DMS53 treated with DMSO at 0.1 percent for 48 hours (cell line): ENCODE measurements around the gene EXD3.
"Not testable (repeated sequence)": the region's sequence is repeated elsewhere in the genome, so short reads cannot be mapped to it uniquely, and the experiment has no call there.

ENCODE experiments used
- DNase-seq: peaks from one replicate; lab custom pipeline; 2025; ENCODE audit not compliant: unreplicated experiment; lab: John Stamatoyannopoulos, UW

The EXD3 gene

GRCh38 chr9:137381501-137382443 lies 41.2 kb downstream of the EXD3 start:
- DNase-seq = no peak

GRCh38 chr9:137380606-137381005 lies 42.4 kb downstream of the EXD3 start:
- no peak for DNase-seq

GRCh38 chr9:137380171-137380570 lies 42.8 kb downstream of the EXD3 start:
- DNase-seq = no peak

DNA sequence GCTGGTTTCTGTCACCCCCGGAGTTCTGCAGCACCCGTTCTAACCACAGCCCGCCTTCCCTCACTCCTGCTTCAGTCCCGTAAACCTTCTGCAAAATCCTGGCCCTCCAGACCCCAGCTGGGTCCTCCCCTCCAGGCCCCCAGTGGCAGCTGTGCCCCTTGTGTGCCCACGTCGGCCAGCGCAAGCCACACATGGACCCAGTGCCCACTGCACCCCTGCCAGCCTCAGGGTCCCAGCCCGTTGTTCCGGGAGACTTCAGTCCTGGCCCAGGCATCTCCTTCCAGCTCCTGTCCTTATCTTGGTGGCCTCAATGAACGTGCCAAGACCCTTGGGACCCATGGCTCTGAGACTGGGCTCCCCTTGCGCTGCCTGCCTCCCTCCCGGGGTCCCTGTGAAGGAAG lies 43.2 kb downstream of the EXD3 start:
- no peak for DNase-seq

GRCh38 chr9:137378688-137379410 lies 44.1 kb downstream of the EXD3 start:
- not testable (repeated sequence) for DNase-seq

GRCh38 chr9:137376386-137376785 lies 46.6 kb downstream of the EXD3 start:
- no peak for DNase-seq

DNA sequence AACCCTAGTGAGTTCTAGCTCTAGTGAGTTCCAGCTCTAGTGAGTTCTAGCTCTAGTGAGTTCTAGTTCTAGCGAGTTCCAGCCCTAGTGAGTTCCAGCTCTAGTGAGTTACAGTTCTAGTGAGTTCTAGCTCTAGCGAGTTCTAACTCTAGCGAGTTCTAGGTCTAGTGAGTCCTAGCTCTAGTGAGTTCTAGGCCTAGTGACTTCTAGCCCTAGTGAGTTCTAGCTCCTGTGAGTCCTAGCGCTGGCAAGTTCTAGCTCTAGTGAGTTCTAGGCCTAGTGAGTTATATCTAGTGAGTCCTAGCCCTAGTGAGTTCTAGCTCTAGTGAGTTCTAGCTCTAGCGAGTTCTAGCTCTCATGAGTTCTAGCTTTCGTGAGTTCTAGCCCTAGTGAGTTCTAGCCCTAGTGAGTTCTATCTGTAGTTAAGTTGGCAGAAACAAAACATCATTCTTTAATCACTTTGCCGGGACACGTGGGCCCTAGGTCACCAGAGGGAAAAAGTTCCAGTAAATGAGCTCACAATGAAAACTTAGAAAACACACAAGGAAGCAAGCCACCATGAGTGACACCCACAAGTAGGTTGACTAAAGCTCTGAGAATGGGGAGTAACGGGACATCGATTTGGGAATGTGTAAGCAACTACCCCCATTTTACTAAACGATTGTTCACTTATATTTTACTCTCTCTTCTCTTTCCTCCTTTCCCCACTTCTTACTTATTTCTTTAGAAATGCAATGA lies 47.5 kb downstream of the EXD3 start:
- no peak for DNase-seq

GRCh38 chr9:137374131-137374845 lies 48.7 kb downstream of the EXD3 start:
- DNase-seq = no peak

DNA sequence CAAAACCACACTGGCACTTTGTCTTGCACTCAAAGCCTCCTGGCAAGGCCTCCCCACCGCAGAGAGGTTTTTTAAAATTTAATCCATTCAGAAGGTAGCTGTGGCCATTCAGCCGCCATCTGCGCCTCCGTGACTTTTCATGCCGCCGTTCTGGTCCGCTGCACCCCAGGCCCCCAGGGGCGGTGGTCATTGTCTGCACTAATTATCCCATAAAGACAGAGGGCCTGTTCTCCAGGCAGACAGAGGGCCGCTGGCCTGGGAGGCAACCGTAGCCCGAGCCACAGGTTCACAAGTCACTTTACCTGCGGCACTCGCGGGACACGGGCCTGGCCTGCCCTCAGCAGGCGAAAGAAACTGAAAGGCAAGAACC lies 49.4 kb downstream of the EXD3 start:
- DNase-seq = no peak

DNA sequence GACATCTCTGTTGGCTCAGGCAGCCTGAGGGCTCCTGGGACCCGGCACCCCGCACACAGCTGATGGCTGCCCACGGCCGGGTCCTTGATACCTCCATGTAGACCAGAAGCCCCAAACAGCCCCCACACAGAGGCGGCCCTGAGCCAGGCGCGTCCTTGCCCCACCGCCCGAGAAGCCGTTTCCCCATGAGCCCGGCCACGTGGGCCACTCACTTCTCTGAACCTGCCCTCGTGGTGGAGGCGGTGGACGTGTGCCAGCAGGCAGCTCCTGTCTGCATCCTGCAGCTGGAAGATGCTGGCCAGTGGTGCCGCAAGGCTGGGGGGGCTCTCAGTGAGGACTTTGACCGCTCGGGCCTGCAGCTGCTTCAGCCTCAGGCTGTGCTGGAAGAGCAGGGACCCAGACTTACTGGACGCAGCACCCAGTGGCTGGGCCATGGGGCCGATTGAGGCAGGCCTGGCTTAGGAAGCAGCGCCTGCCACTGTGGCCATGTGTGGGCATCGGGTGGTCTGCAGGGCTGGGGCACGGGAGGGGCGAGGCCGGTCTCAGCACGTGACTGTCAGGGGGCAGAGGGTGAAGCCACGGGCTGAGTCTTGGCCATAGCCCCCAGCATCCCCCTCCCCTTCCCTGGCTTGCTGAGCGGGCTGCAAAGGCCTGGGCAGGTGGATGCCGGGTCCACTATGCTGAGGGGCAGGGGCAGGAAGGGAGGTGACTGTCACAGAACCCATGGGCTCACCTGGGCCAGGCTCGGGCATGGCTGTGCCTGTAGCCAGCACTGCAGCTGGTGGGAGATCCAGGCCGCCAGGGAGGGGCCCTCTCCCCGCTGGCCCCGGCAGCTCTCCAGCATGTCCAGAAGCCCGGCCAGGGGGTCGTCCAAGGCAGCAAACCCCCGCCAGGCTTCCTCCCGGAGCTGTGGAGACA lies 50.0 kb downstream of the EXD3 start:
- DNase-seq = no peak

- DNase-seq = no peak
Measured at GRCh38 chr9:137371946-137372651, 50.9 kb downstream of the EXD3 start.

DNA sequence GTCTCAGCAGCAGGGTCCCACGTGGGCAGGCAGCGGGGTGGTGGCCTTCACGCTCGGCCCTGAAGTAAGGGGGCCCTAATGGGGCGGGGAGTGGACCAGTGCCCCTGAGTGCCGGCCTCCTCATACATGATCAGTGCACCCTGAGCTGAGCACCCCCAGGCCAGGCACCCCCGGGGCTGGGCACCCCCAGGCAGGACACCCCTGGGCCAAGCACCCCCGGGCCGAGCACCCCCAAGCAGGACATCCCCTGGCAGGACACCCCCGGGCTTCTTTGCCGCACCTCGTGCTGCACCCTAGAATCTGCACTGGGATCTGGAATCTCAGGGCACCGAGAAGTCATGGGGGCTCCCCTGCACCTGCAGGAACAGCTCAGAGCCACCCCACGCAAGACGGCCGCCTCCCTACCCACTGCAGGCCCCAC lies 51.4 kb downstream of the EXD3 start:
- DNase-seq = no peak

DNA sequence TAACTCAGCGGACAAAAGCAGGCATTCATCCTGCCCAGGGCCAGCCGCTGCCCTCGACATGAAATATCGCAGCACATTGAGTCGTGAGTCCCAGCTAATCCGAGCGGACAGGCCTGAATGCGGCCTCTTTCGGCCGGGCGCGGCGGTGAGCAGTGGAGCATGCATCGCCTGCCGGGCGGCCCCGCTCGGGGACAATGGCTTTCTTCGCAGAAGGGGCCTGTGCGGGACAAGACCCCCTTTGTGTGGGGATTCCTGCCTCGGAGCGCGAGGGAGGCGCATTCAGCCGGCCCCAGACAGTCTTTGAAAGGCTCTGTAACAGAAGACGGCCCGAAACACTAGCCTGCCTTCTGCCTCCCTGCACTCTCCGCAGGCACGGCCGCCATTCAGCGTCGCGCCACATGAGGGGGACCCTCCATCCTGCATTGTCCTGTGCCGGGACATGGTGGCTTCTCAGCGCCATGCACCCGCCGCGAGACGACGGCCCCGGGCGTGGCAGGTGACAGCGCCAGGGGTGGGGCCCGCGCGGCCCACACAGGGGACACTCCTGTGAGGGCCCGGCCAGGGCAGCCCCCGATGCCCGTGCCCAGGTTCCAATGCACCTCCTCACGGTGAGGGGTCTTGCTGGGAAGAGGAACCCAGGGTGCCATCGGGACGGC lies 52.0 kb downstream of the EXD3 start:
- no peak for DNase-seq

DNA sequence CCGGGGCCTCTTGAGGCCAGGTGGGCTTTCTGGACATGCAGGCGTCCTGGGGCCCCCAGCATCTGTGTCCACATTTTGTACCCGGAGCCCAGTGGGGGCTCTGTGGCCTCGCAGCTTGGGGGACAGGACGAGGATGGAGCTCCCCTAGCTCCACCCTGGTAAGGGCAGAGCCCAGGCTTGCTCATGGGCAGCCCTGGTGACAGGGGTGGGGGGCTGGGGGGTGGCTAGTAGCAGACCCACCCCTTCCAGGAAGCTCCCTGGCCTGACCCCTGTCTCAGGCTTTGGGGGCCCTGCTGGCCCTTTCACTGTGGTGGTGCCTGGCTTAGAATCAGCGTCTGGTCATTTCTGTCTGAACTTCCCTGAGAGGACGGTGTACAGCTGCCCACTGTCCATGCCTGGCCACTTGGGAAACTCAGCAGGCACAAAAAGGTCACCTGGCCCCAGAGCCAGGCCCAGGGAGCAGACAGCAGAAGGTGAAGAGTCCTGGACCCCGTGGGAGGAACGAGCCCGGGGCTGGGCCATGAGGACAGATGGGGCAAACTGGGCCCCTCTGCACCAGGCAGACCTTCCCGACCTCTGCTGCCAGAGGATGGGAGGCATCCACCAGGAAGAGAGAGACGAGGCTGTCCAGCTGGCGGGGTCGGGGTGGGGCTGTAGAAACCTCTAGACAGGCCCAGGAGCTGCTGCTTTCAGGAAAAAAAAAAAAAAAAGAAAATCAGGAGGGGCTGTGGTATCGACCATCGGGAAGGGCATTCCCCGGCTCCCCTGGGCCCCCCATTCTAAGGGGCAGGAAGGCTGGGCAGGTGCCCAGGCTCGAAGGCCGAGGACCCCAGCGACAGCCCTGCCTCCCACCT lies 52.8 kb downstream of the EXD3 start:
- DNase-seq = no peak

GRCh38 chr9:137369061-137369787 lies 53.7 kb downstream of the EXD3 start:
- no peak for DNase-seq

DNA sequence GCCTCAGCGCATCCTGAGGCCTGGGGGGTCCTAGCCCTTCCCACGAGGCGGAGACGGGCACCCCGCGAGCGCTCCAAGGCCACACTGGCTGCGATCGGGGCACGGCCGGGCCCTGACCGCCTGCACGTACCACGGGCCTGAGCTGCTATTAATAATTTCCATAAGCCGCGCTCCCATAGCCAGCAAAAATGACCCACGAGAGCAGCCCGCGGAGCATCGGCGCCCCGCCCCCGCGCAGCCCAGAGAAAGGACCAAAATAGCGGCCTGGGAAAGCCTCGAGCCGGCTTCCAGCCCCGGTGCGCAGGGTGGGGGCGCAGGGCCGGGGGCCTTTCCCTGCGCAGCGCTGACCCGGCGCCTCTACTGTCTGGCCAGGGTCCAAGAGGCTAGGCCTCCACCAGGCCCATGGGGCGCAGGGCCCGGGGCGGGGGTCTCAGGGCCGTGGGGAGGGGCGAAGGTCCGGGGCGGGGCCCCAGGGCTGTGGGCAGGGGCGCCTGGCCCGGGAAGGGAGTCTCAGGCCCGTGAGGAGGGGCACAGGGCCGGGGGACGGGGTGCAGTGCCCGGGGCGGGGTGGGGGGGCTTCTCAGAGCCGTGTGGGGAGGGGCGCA lies 54.4 kb downstream of the EXD3 start:
- DNase-seq = no peak
